ENCODE measurements around the gene HCRTR1.

- no peak for TF ChIP-seq RAD21 (IDR thresholded peaks at IDR 0.05; ENCODE audit: insufficient read depth, low read depth, low read length)
- TF ChIP-seq, protein P1, sequence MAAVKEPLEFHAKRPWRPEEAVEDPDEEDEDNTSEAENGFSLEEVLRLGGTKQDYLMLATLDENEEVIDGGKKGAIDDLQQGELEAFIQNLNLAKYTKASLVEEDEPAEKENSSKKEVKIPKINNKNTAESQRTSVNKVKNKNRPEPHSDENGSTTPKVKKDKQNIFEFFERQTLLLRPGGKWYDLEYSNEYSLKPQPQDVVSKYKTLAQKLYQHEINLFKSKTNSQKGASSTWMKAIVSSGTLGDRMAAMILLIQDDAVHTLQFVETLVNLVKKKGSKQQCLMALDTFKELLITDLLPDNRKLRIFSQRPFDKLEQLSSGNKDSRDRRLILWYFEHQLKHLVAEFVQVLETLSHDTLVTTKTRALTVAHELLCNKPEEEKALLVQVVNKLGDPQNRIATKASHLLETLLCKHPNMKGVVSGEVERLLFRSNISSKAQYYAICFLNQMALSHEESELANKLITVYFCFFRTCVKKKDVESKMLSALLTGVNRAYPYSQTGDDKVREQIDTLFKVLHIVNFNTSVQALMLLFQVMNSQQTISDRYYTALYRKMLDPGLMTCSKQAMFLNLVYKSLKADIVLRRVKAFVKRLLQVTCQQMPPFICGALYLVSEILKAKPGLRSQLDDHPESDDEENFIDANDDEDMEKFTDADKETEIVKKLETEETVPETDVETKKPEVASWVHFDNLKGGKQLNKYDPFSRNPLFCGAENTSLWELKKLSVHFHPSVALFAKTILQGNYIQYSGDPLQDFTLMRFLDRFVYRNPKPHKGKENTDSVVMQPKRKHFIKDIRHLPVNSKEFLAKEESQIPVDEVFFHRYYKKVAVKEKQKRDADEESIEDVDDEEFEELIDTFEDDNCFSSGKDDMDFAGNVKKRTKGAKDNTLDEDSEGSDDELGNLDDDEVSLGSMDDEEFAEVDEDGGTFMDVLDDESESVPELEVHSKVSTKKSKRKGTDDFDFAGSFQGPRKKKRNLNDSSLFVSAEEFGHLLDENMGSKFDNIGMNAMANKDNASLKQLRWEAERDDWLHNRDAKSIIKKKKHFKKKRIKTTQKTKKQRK (IDR thresholded peaks at IDR 0.05; ENCODE audit: low read depth, low read length): no peak
- TF ChIP-seq, protein P2, sequence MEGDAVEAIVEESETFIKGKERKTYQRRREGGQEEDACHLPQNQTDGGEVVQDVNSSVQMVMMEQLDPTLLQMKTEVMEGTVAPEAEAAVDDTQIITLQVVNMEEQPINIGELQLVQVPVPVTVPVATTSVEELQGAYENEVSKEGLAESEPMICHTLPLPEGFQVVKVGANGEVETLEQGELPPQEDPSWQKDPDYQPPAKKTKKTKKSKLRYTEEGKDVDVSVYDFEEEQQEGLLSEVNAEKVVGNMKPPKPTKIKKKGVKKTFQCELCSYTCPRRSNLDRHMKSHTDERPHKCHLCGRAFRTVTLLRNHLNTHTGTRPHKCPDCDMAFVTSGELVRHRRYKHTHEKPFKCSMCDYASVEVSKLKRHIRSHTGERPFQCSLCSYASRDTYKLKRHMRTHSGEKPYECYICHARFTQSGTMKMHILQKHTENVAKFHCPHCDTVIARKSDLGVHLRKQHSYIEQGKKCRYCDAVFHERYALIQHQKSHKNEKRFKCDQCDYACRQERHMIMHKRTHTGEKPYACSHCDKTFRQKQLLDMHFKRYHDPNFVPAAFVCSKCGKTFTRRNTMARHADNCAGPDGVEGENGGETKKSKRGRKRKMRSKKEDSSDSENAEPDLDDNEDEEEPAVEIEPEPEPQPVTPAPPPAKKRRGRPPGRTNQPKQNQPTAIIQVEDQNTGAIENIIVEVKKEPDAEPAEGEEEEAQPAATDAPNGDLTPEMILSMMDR (IDR thresholded peaks at IDR 0.05 in 2 of 3, conservative IDR thresholded peaks at IDR 0.05 in 1 of 3; ENCODE audit: control insufficient read depth in 2 of 3, extremely low read depth in 1 of 3, insufficient read depth in 1 of 3, low read depth in 3 of 3, low read length in 3 of 3): no peak
- TF ChIP-seq USF1 (IDR thresholded peaks at IDR 0.05; ENCODE audit: borderline replicate concordance, extremely low read length, insufficient read depth, low read depth, low read length): no peak
- no peak for TF ChIP-seq RFX5 (IDR thresholded peaks at IDR 0.05; ENCODE audit: low read depth, low read length)
- no peak for TF ChIP-seq POLR2AphosphoS5 (IDR thresholded peaks at IDR 0.05; ENCODE audit: low read length)
- TF ChIP-seq FOXK2 (IDR thresholded peaks at IDR 0.05): no peak
- TF ChIP-seq YY1 (IDR thresholded peaks at IDR 0.05; ENCODE audit: low read depth, low read length): no peak
- no peak for TF ChIP-seq ELK1 (IDR thresholded peaks at IDR 0.05; ENCODE audit: low read depth, low read length)
- TF ChIP-seq POLR2A (IDR thresholded peaks at IDR 0.05; ENCODE audit: low read depth, low read length): no peak
- no peak for TF ChIP-seq RAD51 (IDR thresholded peaks at IDR 0.05)
- TF ChIP-seq SUZ12 (IDR thresholded peaks at IDR 0.05; ENCODE audit: unreplicated experiment): no peak
Measured at GRCh38 chr1:31671561-31672201, 54.2 kb downstream of the HCRTR1 start.
